Inflammatory macrophage treated with lipopolysaccharide for 1 hour (primary cell): ENCODE results near the gene POLR2E.
A peak's percentile ranks its signal among the peaks of the same experiment; 100 is the strongest.
"Not testable (repeated sequence)": the region's sequence is repeated elsewhere in the genome, so short reads cannot be mapped to it uniquely, and the experiment has no call there.

ENCODE experiments used
- DNase-seq, 2 donors: peaks; one replicate each; pipeline ENCODE4 v3.0.0-alpha.2; 2020 to 2022

Gene POLR2E

GRCh38 chr19:1125601-1126467 lies 30.7 kb upstream of the POLR2E start:
- DNase-seq, result peak; percentile 54 to 61

- no peak for DNase-seq
Measured at GRCh38 chr19:1123885-1124677, 28.9 kb upstream of the POLR2E start.

GRCh38 chr19:1123381-1123780 lies 28.2 kb upstream of the POLR2E start:
- no peak for DNase-seq

- peak; percentile 62 to 88 for DNase-seq
Measured at GRCh38 chr19:1122972-1123363, 27.8 kb upstream of the POLR2E start.

GRCh38 chr19:1122021-1122971 lies 27.1 kb upstream of the POLR2E start:
- DNase-seq, result no peak

GRCh38 chr19:1121395-1121794 lies 26.2 kb upstream of the POLR2E start:
- DNase-seq, result no peak

- DNase-seq, result no peak
Measured at GRCh38 chr19:1119475-1120217, 24.5 kb upstream of the POLR2E start.

- no peak for DNase-seq
Measured at GRCh38 chr19:1118999-1119398, 23.8 kb upstream of the POLR2E start.

GRCh38 chr19:1117654-1118053 lies 22.5 kb upstream of the POLR2E start:
- no peak for DNase-seq

- no peak for DNase-seq
Measured at GRCh38 chr19:1116726-1117581, 21.8 kb upstream of the POLR2E start.

GRCh38 chr19:1115646-1116420 lies 20.7 kb upstream of the POLR2E start:
- no peak for DNase-seq

- DNase-seq, result not testable (repeated sequence)
Measured at GRCh38 chr19:1114728-1115127, 19.6 kb upstream of the POLR2E start.

- no peak for DNase-seq
Measured at GRCh38 chr19:1113986-1114483, 18.9 kb upstream of the POLR2E start.

- DNase-seq, result peak; percentile 91 to 93
Measured at GRCh38 chr19:1113030-1113985, 18.1 kb upstream of the POLR2E start.

GRCh38 chr19:1112268-1113029 lies 17.3 kb upstream of the POLR2E start:
- DNase-seq, result no peak

GRCh38 chr19:1111641-1112267 lies 16.6 kb upstream of the POLR2E start:
- no peak for DNase-seq

- DNase-seq, result no peak
Measured at GRCh38 chr19:1110809-1111640, 15.8 kb upstream of the POLR2E start.
